ENCODE results near the gene CD93.

The CD93 gene

DNA sequence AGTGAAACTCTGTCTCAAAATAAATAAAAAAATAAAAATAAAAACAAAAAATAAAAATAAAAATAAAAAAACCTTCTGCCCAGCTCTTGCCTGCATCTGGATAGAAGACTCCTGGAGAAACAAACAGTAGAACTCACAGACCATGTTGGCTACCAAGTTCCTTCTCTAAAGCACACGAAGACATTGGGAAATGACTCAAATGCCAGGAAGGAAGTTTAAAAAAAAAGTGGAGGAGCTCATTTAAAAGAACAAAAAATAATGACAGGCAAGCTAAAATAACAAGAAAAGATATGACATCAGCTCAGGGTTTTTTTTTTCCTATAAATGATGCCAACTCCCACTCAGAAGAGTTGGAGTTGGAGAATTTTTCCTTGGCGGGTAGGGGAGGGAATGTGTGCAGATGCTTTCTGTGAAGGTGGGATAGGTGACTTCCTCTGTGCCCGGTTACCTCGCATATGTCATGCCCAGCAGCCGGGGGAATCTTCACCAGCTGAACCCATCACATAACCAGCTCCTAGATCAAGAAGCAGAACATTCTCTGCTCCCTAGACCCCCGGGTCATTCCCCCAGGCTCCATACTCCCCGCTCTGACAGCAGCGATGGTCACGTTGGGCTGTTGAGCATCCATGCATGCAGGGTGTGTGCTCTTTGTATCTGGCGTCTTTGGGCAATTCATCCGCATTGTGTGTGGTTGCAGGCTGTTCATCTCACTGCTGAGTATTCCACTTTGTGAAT is 17.3 kb upstream of the CD93 start:
- no peak overlapping the region for H3K4me3 ChIP-seq (ENCODE audit: low read length)
- DNase-seq (ENCODE audit: low read depth, low spot score), result no peak

DNA sequence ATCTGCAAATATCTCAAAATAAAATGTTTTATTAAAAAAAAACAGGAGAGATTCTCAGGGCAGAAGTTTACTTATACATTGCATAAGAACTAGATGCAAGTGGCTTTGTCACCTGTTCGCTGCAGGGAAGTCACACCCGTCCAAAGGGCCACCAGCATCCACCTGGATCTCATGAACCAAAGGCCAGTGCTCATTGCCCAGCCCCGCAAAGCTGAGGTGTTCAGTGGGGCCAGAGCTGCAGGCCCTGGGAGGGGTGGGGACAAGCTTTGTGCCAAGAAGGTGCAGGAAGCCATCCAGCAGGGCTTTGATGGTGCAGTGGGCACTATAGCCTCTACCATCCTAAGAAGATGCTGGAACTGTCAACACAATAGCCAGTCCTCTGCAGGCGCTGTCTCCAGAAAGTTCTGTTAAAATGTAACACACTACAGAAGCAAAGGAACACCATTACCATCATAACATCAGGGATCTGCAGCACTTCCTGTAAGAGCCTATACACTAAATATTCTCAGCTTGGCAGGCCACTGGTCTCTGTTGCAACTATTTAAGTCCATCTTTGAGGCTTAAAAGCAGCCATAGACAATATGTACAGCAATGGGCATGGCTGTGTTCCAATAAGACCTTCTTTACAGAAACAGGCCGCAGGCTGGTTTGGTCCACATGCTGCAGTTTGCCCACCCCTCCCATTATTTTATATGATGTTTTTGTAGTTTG is 15.7 kb upstream of the CD93 start:
- no peak overlapping the region for H3K4me3 ChIP-seq (ENCODE audit: low read length)
- DNase-seq (ENCODE audit: low read depth, low spot score), result no peak

DNA sequence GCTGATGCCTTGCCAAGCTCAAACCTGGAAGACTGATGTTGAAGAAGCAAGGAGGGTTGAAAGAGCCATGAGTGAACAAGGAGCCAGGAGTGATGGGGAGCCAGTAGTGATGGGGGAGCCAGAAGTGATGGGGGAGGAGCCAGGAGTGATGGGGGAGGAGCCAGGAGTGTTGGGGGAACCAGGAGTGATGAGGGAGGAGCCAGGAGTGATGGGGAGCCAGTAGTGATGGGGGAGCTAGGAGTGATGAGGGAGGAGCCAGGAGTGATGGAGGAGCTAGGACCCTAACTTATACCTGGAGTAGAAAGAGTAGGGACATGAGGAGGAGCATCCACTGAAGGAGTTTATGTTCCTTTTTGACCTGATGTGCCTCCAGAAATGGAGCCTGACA is 14.6 kb upstream of the CD93 start:
- DNase-seq (ENCODE audit: low read depth, low spot score), result no peak

DNA sequence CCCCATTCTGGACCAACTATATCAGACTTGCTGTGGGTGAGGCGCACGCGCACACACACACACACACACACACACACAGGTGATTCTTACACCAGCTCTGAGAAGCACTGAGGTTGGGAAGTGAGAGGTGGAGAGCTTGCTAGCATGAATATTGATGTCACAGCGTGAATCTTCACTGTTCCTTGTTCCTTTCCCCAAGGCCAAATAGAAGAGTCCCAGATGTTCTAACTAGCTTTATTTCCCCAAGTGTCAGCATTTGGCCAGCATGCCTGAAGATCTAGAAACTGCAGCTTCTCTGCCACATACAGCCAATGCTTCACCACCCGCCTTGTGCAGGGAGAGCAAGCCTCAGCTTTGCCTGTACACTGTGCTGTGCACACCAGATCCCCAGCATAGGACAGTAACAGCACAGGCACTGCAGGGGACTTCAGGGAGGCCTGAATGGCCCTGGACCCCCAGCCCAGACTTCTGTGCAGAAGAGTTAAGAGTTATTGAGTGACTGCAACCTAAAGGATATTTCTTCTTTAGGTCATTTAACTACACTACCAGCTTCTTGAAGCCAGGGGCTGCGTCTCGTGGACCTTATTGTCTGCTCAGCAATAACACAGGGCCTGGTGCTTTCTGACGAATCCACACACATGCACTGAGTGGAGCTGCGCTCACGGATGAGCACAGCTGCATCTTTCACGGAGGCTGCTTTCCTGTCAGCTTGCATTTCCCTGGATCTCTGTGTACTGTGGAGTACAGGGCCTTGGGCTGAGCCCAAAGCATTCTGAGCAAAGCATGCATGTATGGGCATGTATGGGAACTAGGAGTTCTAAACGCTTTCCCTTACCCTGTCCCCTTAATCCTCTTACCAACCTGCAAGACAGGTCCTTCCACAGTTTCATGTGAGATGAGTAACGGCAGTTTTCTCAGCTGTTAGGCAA is 13.9 kb upstream of the CD93 start:
- H3K4me3 ChIP-seq (ENCODE audit: low read length), result no peak overlapping the region
- no peak for DNase-seq (ENCODE audit: low read depth, low spot score)

More for the DNA sequence above, 14.6 kb upstream of the CD93 start:
- no peak overlapping the region for H3K4me3 ChIP-seq (ENCODE audit: low read length)

DNA sequence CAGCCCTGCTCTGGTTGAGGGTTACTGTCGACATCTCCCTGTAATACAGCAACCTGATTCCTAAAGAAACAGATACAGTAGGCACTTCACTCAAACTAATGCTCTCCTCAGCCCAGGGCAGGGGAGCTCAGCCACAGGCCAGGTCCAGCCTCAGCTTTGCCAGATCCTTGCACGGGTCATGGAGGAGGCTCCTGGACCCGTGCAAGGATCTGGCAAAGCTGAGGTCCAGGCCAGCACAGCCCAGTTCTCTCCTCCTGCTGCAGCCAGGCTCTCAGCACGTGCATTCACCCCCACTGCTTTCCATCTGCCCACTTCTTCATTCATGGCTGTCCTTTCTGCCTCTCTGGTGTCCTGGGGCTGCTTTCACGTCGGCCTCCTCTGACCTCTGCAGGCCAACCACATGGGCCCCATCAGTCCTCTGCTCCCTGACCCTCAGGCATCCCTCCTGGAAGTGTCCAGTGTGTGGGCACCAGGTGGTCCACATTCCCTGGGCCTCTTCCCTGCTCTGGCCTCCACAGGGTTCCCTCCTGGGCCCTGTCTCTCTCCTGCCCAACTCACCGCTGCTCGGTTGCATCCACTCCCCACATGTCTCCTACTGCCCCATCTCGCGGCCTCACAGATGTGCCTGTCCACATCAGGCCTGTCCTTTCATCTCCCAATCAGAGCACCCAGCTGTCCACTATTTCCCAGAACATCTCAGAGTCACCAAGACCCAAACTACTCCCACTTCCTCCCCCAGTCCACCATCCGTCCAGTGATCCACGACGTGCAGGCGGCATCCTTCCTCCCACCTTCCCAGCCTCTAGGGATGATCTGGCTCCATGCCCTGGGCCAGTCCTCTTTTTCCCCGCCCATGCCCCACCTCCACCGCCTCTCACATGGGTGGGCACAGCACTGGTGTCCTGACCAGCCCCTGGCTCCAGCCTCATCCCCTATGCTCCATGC is 11.8 kb upstream of the CD93 start:
- no peak overlapping the region for H3K4me3 ChIP-seq (ENCODE audit: low read length)
- DNase-seq (ENCODE audit: low read depth, low spot score), result no peak

DNA sequence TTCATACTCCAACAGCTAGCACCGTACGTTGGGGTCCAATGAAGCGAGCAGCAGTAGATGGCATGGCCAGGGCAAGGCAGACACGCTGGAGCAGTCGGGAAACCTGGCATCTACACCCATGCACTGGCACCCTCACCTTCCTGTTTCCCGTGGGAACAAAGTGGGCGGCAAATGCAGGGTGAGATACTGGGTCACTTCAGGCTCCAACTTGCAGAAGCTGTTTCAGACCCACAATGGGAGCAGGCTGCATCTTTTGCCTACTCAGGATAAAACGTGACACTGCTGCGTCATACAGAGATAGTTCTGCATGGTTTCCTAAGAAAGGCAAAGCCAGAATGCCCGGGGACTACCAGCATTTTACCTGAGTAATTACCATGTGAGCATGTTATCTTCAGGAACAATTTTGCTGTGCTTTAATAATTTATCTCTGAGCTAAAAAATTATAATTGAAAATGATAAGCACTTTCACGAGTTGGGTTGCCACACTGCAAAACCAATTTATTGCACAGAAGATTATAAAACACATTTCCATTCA is 10.9 kb upstream of the CD93 start:
- DNase-seq (ENCODE audit: low read depth, low spot score), result no peak
- no peak overlapping the region for H3K4me3 ChIP-seq (ENCODE audit: low read length)

DNA sequence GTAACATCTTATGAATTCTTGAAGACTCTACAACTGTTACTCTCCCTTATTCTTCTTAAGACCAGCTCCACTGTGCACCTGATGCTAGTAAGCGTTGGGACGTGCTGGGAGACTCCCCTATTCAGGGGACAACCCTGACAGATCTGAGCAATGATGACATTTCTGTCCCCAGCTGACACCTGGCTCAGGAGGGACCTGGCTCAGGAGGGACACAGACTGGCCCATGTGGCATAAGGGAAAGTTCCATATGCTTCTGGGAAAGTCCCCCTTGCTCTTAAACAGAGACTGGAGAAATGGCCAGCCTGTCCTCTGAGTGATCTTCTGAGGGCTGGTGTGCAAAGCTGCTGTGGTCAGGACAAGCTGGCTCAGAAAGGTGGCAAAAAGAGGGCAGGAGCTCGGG is 10.0 kb upstream of the CD93 start:
- DNase-seq (ENCODE audit: low read depth, low spot score), result no peak
- no peak overlapping the region for H3K4me3 ChIP-seq (ENCODE audit: low read length)

DNA sequence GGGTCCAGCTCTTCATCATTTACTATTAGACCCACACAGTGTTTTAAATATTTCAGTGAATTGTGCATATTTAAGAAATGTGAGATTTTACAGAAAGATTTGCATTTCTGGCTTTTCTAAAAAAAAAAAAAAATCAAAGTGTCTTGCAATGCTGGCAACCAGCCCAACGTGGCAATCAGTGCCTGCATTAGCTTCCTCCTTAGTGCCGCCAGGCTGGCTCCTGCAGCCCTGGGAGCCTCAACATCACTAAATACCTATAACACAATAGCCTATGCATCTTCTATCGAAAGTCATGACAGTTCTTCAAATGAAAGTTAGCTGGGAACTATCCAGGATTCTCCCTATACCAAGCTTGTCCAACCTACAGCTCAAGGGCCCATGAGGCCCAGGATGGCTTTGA is 9.4 kb upstream of the CD93 start:
- no peak for DNase-seq (ENCODE audit: low read depth, low spot score)
- no peak overlapping the region for H3K4me3 ChIP-seq (ENCODE audit: low read length)

DNA sequence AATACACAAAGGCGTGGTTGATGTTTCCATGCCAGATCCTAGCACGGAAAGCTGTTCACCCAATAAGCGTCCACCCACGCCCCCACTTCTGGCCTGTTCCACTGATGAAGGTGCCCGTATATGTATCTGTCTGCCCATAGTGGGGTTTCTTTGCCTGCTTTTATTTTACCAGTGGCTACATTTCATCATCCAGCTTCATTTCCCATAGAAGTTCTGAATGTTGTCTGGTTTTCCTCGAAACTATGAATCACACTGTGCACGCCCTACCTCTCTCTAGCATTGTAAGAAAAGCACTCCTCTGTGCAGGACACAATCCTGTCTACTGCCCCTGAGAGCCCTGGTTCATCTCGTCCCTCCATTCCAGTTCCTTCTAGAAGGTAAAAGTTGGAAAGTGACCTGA is 8.8 kb upstream of the CD93 start:
- no peak for DNase-seq (ENCODE audit: low read depth, low spot score)
- no peak overlapping the region for H3K4me3 ChIP-seq (ENCODE audit: low read length)

DNA sequence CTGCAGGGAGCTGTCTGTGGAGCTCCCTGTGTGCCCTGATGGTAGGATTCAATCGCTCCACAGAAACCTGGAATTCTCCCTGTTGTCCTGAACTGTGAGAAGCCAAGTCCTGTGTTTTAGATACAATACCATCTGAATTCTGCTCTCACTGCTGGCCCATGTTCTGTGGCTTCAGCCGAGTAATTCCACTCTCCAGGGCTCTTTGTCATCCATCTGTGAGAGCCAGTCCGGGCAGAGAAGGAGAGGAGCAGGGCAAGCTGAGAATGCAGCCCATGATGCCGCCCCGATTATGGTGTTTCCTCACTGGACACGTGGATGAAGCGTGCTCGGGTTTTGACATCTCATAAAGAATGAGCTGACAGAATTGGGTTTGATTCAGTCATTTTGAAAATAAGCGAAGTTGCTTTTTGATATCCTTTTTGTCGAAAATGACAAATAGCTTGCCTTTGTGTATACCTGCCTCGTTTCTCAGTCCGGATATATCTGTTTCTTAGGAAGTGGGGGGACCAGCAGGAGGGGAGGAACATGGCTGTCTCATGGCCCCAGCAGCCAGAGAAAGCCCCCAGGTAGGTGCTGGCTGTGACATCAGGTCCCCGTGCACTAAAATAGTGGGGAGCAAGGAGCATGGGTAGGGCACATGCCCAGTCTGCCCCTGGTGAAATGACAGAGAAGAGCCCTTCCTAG is 8.2 kb upstream of the CD93 start:
- no peak overlapping the region for H3K4me3 ChIP-seq (ENCODE audit: low read length)
- no peak for DNase-seq (ENCODE audit: low read depth, low spot score)

DNA sequence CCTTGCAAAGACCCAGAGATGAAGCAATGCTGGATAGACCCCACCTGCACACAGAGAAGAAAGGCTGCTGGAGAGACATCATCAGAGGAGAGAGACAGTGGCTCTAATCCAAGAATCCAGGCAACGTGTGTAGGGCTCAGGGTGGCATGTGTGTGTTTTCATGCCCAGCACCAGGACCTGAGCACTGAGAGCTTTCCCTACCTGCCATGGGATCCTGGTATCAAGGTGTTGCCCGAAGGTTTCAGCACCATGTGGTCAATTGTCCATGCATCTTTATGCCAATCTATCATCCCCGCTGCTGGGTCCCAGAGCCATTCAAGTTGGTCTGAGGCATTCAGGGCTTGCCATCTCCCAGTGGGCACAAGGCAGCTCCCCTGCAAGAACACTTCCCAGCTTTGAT is 7.5 kb upstream of the CD93 start:
- no peak for DNase-seq (ENCODE audit: low read depth, low spot score)
- no peak overlapping the region for H3K4me3 ChIP-seq (ENCODE audit: low read length)

DNA sequence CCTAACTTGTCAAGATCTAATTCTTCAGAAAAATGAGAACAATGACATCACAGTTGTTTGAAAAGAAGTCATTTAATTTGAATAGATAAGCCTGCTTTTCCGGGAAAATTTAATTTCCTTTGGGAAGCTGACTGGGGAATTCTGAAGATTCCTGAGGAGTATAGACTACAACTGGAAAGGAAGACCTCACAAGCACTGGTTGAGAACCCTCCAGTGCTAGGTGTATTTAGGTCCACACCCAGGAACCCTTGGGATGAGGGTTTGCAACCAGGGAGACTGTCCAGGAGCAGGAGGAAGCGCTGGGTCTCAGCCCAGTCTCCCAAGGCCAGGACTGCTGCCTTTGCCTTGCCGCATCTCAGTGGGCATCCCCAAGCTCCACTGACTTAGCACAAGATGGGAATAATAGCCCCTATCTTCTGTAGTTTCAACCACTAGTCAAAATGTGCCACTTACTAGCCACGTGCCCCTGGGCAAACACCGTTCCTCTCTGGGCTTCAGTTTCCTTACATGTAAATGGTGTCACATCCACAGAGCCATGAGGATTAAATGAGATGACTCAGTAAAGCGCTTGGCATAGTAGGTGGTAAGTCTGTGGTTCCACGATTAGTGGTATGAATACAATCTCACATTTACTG is 6.9 kb upstream of the CD93 start:
- no peak overlapping the region for H3K4me3 ChIP-seq (ENCODE audit: low read length)
- no peak for DNase-seq (ENCODE audit: low read depth, low spot score)

DNA sequence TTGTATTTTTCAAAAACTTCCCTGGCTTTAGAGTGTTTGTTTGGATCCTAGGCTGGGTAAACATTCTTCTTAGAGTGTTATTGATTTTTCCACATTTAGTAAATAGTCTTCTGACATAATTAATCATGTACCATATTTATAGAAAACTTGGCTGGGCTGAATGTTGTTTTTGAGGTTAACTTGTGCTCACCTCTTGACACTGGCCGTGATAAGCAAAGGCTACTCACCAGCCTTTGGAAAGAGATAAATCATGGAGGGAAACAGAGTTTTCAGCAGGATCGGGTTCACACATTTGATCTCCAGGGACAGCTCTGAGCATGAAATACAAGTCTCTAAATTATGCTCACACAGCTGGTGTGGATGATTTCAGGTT is 6.2 kb upstream of the CD93 start:
- no peak for DNase-seq (ENCODE audit: low read depth, low spot score)
- H3K4me3 ChIP-seq (ENCODE audit: low read length), result no peak overlapping the region

DNA sequence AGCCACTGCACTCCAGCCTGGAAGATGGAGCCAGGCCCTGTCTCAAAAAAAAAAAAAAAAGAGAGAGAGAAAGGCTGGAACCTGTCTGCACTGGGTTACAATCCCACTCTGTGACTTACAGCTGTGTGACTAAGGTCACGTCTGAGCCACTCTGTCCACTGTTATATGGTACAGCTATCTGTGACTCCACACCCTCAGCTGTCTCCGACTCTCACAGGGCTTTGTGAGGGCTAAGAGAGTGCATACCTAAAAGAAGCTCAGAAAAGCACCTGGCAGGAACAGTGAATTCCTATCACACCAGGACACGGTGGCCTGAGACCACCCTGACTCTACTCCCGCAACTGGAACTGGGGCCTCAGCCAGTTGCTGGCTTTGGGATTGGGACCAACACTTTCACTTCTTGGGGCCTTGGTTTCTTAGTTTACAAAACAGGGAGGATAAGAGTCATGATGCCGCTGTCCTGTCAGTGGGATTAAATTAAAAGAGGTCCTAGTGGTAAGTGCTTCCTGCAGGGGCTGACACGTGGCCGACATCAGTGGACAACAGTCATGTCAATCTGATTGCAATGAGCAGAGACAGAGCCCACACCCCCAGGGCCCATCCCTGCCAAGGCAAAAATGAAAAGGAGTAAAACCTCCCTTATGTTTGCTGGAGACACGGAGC is 5.7 kb upstream of the CD93 start:
- DNase-seq (ENCODE audit: low read depth, low spot score), result no peak
- no peak overlapping the region for H3K4me3 ChIP-seq (ENCODE audit: low read length)

DNA sequence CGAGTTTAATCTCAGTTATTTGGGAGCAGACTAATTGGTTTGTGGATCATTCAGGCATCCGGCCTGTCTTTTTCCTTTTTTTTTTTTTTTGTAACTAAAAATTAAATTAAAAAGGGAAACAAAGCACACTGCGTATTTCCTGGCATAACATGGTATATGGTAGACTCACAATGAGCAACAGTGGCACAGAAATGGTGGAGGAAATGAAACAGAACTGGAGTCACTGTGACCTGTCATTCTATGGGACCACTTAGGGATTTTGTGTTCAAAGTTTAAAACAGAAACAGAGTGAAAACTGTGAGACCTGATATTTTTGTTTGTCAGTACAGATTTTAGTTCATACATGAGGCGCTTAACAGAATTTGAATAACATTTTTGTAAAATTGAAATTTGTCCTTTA is 4.8 kb upstream of the CD93 start:
- DNase-seq (ENCODE audit: low read depth, low spot score), result no peak
- H3K4me3 ChIP-seq (ENCODE audit: low read length), result no peak overlapping the region

DNA sequence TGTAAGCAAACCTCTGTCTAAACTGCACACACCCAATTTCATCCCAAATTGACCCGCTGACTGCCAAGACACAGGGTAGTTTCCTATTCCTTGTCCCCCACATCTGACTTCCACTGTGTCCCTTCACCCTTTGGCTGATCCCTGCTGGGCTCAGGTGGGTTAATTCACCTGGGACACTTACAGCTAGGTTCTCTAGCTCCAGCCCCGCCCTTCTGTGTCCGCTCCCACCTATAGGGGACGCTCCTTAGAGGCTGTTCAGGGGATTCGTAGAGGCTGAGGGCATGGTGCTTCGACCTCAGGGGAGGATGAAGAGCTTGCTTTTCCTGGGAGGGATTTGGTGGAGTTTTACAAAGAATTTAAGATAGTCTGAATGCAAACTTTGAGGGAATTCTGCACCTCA is 4.0 kb upstream of the CD93 start:
- DNase-seq (ENCODE audit: low read depth, low spot score), result no peak

DNA sequence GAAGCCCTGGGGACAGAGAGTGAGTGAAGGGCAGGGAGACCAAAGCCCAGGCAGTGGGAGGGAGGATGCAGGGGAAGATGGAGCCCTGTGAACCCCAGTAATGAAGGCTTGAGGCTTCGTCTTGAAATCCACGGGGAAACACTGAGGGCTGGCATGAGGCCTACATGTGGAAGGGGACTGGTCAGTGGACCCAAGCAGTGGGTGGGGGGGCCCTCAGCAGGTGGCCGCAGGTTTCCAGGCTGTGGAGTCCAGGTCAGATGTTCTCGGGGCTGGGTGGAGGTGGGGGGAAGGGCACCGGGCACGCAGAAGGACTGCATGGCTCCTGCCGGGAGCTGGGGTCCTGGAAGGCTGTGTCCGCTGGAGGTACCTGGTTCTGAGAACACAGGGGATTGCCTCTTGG is 2.7 kb upstream of the CD93 start:
- DNase-seq (ENCODE audit: low read depth, low spot score), result no peak
- H3K4me3 ChIP-seq (ENCODE audit: low read length), result no peak overlapping the region

More for the DNA sequence above, 4.0 kb upstream of the CD93 start:
- no peak overlapping the region for H3K4me3 ChIP-seq (ENCODE audit: low read length)
